ENCODE results near the gene VPS8.

DNA sequence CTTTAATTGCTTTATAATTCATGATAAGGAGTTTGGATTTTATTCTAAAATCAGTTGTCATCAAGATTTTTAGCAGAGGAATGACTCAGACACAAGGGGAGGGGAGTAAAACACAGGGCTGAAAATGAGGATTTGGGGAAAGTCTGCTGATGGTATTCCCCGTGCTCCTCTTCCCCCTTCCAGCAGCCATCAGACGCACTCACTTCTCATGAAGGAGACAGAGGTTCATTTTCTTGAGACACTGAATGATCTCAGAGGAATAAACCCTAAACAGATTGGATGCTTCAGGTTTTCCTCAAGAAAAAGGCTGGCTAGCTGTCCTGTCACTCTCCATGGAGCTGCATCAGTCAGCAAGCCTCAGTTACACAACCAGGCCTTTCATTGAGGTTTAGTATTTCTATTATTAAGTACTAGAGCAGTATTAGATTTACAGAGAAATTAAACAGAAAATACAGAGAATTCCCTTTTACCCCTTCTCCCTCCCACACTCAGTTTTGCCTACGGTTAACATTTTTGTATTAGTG, 174.5 kb downstream of the VPS8 start:
- no peak for TF ChIP-seq POLR2A (IDR thresholded peaks at IDR 0.05)
- TF ChIP-seq, protein P1, sequence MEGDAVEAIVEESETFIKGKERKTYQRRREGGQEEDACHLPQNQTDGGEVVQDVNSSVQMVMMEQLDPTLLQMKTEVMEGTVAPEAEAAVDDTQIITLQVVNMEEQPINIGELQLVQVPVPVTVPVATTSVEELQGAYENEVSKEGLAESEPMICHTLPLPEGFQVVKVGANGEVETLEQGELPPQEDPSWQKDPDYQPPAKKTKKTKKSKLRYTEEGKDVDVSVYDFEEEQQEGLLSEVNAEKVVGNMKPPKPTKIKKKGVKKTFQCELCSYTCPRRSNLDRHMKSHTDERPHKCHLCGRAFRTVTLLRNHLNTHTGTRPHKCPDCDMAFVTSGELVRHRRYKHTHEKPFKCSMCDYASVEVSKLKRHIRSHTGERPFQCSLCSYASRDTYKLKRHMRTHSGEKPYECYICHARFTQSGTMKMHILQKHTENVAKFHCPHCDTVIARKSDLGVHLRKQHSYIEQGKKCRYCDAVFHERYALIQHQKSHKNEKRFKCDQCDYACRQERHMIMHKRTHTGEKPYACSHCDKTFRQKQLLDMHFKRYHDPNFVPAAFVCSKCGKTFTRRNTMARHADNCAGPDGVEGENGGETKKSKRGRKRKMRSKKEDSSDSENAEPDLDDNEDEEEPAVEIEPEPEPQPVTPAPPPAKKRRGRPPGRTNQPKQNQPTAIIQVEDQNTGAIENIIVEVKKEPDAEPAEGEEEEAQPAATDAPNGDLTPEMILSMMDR (IDR thresholded peaks at IDR 0.05) = no peak

Measured in breast epithelium (tissue), 3 donors.